Measurements from ENCODE around the gene ARID4B. TPM values are rescaled to one million over a fixed set of nuclear protein-coding genes. Genes with fewer than 3 reads are reported as not detected.

Gene ARID4B
- total and polyA plus RNA-seq, 9 donors: 19.6 to 52.0 (median 40.6) TPM

DNA sequence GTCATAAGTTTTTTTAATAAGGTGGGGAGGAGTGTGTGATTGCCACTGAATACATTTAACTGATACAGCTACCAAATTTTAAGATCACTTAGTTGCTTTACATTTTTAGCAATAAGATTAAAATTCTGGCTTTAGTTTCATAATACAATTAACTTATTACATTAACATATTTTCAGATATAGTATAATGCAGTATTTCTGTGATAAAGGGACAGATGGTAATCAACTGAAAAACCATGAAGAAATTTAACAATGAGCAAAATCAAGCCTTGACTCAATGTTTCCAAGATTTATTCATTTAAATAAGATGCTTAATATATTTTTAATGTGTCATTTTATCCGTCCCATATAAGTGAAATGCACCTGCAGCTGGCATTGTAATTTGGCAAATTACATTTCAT lies 203.3 kb downstream of the ARID4B start:
- intact Hi-C loops (cut with DNase I): no loop called here
- no peaks in the 10 kb centered on the region for H3K27me3 ChIP-seq
- no peaks in the 10 kb centered on the region for H3K9me3 ChIP-seq
- DNase-seq: no peak
- TF ChIP-seq POLR2A (IDR thresholded peaks at IDR 0.05) (no peak), EP300 (IDR thresholded peaks at IDR 0.05) (no peak)
- TF ChIP-seq, protein P1, sequence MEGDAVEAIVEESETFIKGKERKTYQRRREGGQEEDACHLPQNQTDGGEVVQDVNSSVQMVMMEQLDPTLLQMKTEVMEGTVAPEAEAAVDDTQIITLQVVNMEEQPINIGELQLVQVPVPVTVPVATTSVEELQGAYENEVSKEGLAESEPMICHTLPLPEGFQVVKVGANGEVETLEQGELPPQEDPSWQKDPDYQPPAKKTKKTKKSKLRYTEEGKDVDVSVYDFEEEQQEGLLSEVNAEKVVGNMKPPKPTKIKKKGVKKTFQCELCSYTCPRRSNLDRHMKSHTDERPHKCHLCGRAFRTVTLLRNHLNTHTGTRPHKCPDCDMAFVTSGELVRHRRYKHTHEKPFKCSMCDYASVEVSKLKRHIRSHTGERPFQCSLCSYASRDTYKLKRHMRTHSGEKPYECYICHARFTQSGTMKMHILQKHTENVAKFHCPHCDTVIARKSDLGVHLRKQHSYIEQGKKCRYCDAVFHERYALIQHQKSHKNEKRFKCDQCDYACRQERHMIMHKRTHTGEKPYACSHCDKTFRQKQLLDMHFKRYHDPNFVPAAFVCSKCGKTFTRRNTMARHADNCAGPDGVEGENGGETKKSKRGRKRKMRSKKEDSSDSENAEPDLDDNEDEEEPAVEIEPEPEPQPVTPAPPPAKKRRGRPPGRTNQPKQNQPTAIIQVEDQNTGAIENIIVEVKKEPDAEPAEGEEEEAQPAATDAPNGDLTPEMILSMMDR (IDR thresholded peaks at IDR 0.05): no peak
- WGBS, 3 donors: 73 to 82% (median 75%) methylated on average over 1 of the region's 1 CpG
- H3K4me1 ChIP-seq (ENCODE audit: insufficient read depth): peaks cover 8% of the 10 kb centered on the region
- H3K27ac ChIP-seq: no peak overlapping the region
- no peak overlapping the region for H3K4me3 ChIP-seq
- H3K36me3 ChIP-seq: no peaks in the 10 kb centered on the region

DNA sequence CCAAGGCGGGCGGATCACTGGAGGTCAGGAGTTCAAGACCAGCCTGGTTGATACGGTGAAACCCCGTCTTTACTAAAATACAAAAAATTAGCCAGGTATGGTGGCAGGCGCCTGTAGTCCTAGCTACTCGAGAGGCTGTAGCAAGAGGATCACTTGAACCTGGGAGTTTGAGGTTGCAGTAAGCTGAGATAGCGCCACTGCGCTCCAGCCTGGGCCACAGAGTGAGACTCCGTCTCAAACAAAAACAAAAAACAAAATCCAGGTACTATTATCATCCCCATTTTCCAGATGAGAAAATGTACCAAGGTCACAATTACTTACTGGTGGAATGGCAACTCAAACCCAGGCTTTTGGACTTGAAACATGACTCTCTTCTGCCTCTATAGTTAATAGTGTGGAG lies 203.9 kb downstream of the ARID4B start:
- intact Hi-C loops (cut with DNase I): no loop called here

DNA sequence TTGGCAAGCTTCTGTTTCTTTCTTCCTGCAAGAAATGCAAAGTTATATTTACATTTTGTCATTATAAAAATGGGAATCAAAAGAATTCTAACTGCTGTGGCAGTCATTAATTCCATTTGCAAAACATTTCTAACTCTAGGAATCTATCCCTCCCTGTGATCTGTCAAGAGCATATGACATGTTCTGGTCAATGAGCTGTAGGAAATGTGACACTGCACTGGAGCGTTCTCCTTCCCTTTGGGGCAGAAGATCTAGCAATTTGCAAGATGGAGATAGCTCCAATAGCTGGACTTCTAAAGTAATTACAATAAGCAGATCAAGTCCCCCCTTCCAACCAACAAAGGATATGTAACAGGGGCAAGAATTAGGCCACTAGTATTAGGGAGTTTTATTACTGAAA lies 205.6 kb downstream of the ARID4B start:
- Histone ChIP-seq H3K36me3 (no peaks in the 10 kb centered on the region), H3K4me3 (no peak overlapping the region), H3K9me3 (no peaks in the 10 kb centered on the region), H3K27ac (no peak overlapping the region), H3K4me1 (ENCODE audit: insufficient read depth) (peaks cover 8% of the 10 kb centered on the region), H3K27me3 (no peaks in the 10 kb centered on the region)
- WGBS, 3 donors: 73 to 84% (median 80%) methylated on average over 1 of the region's 1 CpG
- DNase-seq: no peak
- TF ChIP-seq EP300 (IDR thresholded peaks at IDR 0.05) (no peak), POLR2A (IDR thresholded peaks at IDR 0.05) (no peak)
- TF ChIP-seq, protein P1 (IDR thresholded peaks at IDR 0.05): no peak
- intact Hi-C loops (cut with DNase I): no loop called here

More for the DNA sequence above, 203.9 kb downstream of the ARID4B start:
- Histone ChIP-seq H3K27ac (no peak overlapping the region), H3K27me3 (no peaks in the 10 kb centered on the region), H3K4me1 (ENCODE audit: insufficient read depth) (peaks cover 8% of the 10 kb centered on the region), H3K36me3 (no peaks in the 10 kb centered on the region), H3K9me3 (no peaks in the 10 kb centered on the region), H3K4me3 (no peak overlapping the region)
- no peak for DNase-seq
- 89 to 92% (median 89%) methylated on average over 9 of the region's 9 CpGs for WGBS, 3 donors
- TF ChIP-seq EP300 (IDR thresholded peaks at IDR 0.05) (no peak), POLR2A (IDR thresholded peaks at IDR 0.05) (no peak)
- TF ChIP-seq, protein P1 (IDR thresholded peaks at IDR 0.05): no peak

Small RNA genes lying within 50 kb of the gene (microRNA-seq; reads per million reads assigned to microRNA genes)
- 0 to 0.75 (median 0.16) reads per million in 3 donors for gene MIR4753

Small RNA genes lying within 50 kb of the gene (small RNA-seq; reads per million reads assigned to genes)
- gene AL391994.1 (not detected), gene MIR4753 (not detected), gene SNORA14B (2.8 reads per million, percentile 75 among the genes with 10 or more reads in this experiment)

Other genes starting within 250 kb of the ARID4B start
- gene TOMM20, start 199.3 kb downstream of the ARID4B start, total RNA-seq: 100 to 1,000 TPM; 104 to 153 (median 118) TPM
- 100 to 1,000 TPM; 120 to 124 TPM for gene TOMM20, start 199.3 kb downstream of the ARID4B start, polyA plus RNA-seq
- 10 to 100 TPM; 24.5 to 61.9 (median 56.1) TPM for gene RBM34, start 166.9 kb downstream of the ARID4B start, total RNA-seq
- gene RBM34, start 166.9 kb downstream of the ARID4B start, polyA plus RNA-seq: 10 to 100 TPM; 48.1 to 62.1 TPM
- gene GGPS1, start 391 bp upstream of the ARID4B start, total RNA-seq: 10 to 100 TPM; 15.3 to 42.4 (median 31.7) TPM
- 10 to 100 TPM; 21.1 to 31.8 TPM for gene GGPS1, start 391 bp upstream of the ARID4B start, polyA plus RNA-seq
- gene TBCE, start 39.2 kb upstream of the ARID4B start, total RNA-seq: 10 to 100 TPM; 11.8 to 25.5 (median 22.8) TPM
- 10 to 100 TPM; 13.7 to 22.9 TPM for gene TBCE, start 39.2 kb upstream of the ARID4B start, polyA plus RNA-seq
- gene B3GALNT2, start 176.3 kb upstream of the ARID4B start, total RNA-seq: 10 to 100 TPM; 14.1 to 21.5 (median 18.6) TPM
- gene B3GALNT2, start 176.3 kb upstream of the ARID4B start, polyA plus RNA-seq: 10 to 100 TPM in 1 of 2 donors, 1 to 10 TPM in 1; 6.2 to 18.0 TPM